ENCODE data around the gene FSIP2. TPM values are rescaled to one million over a fixed set of nuclear protein-coding genes. Genes with fewer than 3 reads are reported as not detected.

Gene FSIP2
- total and polyA plus RNA-seq, 9 donors = 0.10 to 2.2 (median 0.61) TPM

DNA sequence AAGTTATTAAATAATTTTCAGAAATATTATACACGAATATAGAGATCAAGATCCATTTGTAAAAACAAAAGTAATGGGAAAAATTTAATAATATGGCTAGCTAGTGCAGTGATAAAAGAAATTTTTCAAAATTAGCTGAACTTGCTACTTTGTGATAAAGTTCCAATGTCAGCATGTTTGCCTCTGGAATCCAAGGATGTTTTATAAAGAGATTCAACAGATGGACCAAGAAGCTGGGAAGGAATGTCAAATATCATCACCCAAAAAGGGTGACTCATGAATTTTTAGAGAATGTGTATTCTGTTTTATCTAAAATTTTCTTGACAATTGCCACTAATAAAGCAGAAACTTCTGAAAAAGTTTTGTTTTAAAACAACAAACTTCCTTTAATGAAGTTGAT is 95.3 kb downstream of the FSIP2 start:
- Histone ChIP-seq H3K4me3 (no peak overlapping the region), H3K27ac (no peak overlapping the region), H3K27me3 (no peaks in the 10 kb centered on the region), H3K9me3 (no peaks in the 10 kb centered on the region), H3K36me3 (no peaks in the 10 kb centered on the region), H3K4me1 (ENCODE audit: insufficient read depth) (no peaks in the 10 kb centered on the region)
- TF ChIP-seq, protein P1, sequence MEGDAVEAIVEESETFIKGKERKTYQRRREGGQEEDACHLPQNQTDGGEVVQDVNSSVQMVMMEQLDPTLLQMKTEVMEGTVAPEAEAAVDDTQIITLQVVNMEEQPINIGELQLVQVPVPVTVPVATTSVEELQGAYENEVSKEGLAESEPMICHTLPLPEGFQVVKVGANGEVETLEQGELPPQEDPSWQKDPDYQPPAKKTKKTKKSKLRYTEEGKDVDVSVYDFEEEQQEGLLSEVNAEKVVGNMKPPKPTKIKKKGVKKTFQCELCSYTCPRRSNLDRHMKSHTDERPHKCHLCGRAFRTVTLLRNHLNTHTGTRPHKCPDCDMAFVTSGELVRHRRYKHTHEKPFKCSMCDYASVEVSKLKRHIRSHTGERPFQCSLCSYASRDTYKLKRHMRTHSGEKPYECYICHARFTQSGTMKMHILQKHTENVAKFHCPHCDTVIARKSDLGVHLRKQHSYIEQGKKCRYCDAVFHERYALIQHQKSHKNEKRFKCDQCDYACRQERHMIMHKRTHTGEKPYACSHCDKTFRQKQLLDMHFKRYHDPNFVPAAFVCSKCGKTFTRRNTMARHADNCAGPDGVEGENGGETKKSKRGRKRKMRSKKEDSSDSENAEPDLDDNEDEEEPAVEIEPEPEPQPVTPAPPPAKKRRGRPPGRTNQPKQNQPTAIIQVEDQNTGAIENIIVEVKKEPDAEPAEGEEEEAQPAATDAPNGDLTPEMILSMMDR (IDR thresholded peaks at IDR 0.05) = no peak
- no peak for TF ChIP-seq POLR2A (IDR thresholded peaks at IDR 0.05)
- TF ChIP-seq EP300 (IDR thresholded peaks at IDR 0.05) = no peak
- WGBS, 3 donors = 18 to 52% (median 34%) methylated on average over 1 of the region's 1 CpG
- intact Hi-C loops (cut with DNase I) = no loop called here
- no peak for DNase-seq

DNA sequence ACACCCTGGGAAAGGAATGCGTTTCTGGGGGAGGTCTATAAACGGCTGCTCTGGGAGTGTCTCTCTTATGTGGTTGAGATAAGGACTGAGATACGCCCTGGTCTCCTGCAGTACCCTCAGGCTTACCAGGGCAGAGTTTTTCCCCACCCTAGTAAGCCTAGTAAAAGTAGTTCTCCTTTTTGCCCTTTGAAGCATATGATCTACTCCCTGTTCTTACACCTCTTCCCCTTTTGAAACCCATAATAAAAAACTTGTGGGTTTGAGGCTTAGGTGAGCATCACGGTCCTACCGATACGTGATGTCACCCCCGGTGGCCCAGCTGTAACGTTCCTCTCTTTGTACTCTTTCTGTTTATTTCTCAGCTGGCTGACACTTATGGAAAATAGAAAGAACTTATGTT is 97.4 kb downstream of the FSIP2 start:
- 91 to 97% (median 93%) methylated on average over 8 of the region's 8 CpGs for WGBS, 3 donors
- intact Hi-C loops (cut with DNase I) = no loop called here
- no peaks in the 10 kb centered on the region for H3K27me3 ChIP-seq
- DNase-seq = no peak
- TF ChIP-seq EP300 (IDR thresholded peaks at IDR 0.05) (no peak), POLR2A (IDR thresholded peaks at IDR 0.05) (no peak)
- TF ChIP-seq, protein P1 (IDR thresholded peaks at IDR 0.05) = no peak
- H3K4me3 ChIP-seq = no peak overlapping the region
- H3K36me3 ChIP-seq = no peaks in the 10 kb centered on the region
- no peak overlapping the region for H3K27ac ChIP-seq
- H3K9me3 ChIP-seq = no peaks in the 10 kb centered on the region
- no peaks in the 10 kb centered on the region for H3K4me1 ChIP-seq (ENCODE audit: insufficient read depth)

DNA sequence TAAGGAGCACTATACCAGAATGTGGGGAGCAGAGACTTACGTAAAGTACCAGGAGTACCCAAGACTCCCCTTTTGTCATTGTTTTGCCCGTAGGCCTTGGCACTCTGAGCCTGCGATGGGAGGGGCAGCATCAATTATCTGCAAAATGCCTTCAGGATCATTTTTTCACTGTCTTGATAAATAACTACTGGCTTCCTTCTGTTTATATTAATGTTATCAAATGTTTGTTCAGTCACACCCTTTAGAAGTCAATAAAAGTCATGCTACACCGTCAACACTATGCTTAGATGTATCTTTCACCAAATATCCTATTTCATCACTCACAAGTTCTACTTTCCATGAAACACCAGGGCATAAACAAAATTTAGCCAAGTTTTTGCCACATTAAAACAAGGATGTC is 116.3 kb downstream of the FSIP2 start:
- intact Hi-C loops (cut with DNase I) = no loop called here
- Histone ChIP-seq H3K4me1 (ENCODE audit: insufficient read depth) (no peaks in the 10 kb centered on the region), H3K4me3 (no peak overlapping the region), H3K36me3 (no peaks in the 10 kb centered on the region), H3K9me3 (no peaks in the 10 kb centered on the region), H3K27me3 (no peaks in the 10 kb centered on the region), H3K27ac (no peak overlapping the region)
- 91 to 96% (median 94%) methylated on average over 4 of the region's 4 CpGs for WGBS, 3 donors
- TF ChIP-seq POLR2A (IDR thresholded peaks at IDR 0.05) (no peak), EP300 (IDR thresholded peaks at IDR 0.05) (no peak)
- TF ChIP-seq, protein P1 (IDR thresholded peaks at IDR 0.05) = no peak
- DNase-seq = no peak

DNA sequence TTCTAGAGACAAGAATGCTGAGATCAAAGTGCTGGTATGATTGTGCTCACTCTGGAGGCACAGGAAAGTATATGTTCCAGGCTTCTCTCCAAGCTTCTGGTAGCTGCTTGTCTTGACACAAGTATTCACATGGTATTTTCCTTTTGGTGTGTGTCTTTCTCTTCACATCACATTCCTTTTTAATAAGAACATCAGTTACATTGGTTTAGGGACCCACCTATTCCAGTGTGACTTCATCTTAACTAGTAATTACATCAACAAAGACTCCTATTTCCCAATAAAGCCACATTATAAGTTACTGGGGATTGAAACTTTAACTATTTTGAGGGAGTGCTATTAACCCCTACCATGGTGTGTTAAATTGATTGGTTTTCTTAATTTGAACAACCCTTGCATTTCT is 119.1 kb downstream of the FSIP2 start:
- intact Hi-C loops (cut with DNase I) = no loop called here

GRCh38 chr2:185859506-185859905 is 120.9 kb downstream of the FSIP2 start:
- no peaks in the 10 kb centered on the region for H3K9me3 ChIP-seq
- no peak for DNase-seq
- H3K27me3 ChIP-seq = no peaks in the 10 kb centered on the region
- no peak overlapping the region for H3K4me3 ChIP-seq
- intact Hi-C loops (cut with DNase I) = no loop called here
- no peaks in the 10 kb centered on the region for H3K4me1 ChIP-seq (ENCODE audit: insufficient read depth)
- no peak for TF ChIP-seq EP300 (IDR thresholded peaks at IDR 0.05)
- no peak for TF ChIP-seq POLR2A (IDR thresholded peaks at IDR 0.05)
- TF ChIP-seq, protein P1 (IDR thresholded peaks at IDR 0.05) = no peak
- no peaks in the 10 kb centered on the region for H3K36me3 ChIP-seq
- H3K27ac ChIP-seq = no peak overlapping the region

More for the DNA sequence above, 119.1 kb downstream of the FSIP2 start:
- H3K36me3 ChIP-seq = no peaks in the 10 kb centered on the region
- no peaks in the 10 kb centered on the region for H3K9me3 ChIP-seq
- no peak for DNase-seq
- H3K27ac ChIP-seq = no peak overlapping the region
- H3K27me3 ChIP-seq = no peaks in the 10 kb centered on the region
- no peak overlapping the region for H3K4me3 ChIP-seq
- TF ChIP-seq EP300 (IDR thresholded peaks at IDR 0.05) (no peak), POLR2A (IDR thresholded peaks at IDR 0.05) (no peak)
- no peaks in the 10 kb centered on the region for H3K4me1 ChIP-seq (ENCODE audit: insufficient read depth)
